DMS153 treated with DMSO at 0.1 percent for 48 hours (cell line): Measurements from ENCODE around the gene NUP210L.

Source experiments
- DNase-seq: peaks from one replicate; lab custom pipeline; 2025; ENCODE audit not compliant: unreplicated experiment; lab: John Stamatoyannopoulos, UW

Gene NUP210L

DNA sequence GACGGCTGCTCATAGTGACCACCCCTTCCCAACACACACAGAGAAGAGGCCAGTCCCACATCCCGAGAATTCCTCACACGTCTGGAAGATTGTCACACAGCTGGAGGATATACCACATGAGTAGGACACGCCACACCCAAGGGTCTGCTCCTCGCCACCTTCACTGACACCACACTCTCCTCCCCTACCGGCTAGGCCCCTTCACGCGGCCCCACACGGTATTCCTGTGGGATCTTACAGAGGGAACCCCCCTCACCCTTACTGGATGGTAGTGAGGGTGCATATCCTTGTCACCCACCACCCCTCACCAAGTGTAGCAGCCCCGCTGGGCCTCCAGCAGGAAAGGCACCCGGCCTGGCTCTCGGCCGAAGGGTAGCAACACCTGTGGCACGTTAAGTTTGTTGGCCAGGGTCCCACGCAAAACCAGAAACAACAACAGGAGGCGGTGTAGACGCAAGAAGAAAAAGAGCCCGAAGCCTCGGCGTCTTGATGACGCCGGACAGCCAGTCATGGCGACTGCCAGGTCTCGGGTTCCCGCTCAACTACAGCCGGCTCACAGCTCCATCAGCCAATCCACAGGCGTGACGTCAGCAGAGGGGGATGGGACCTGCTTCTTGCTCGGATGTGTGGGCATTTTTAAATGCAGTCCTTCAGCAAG lies at the start of gene NUP210L:
Gene NUP210L, minus strand, starts transcription at position 540 of the 658 bp plus-strand sequence.
- DNase-seq: peak; percentile 93

GRCh38 chr1:154199563-154199879 lies 44.6 kb upstream of the NUP210L start:
- no peak for DNase-seq

GRCh38 chr1:154198756-154199562 lies 44.1 kb upstream of the NUP210L start:
- peak; percentile 34 for DNase-seq

- peak; percentile 40 for DNase-seq
Measured at GRCh38 chr1:154193821-154194220, 38.9 kb upstream of the NUP210L start.

DNA sequence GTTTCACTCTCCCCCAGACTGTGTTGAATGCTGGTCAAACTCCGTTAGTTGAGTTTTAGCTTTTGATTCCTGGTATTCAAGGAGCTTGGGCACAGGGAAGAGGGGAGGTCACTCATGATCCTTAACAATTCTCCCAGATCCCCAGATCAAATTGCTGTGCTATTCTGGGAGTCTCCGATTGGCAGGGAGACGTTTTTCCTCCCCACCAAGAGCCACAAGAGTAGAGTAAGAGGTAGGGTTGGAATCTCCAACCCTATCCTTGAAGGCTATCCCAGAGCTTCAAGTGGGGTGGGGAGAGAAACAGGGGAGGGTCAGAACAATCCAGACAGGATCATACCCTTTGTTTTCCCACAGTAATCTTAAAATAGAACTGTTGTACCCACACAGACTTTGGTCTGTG lies 37.6 kb upstream of the NUP210L start:
- DNase-seq: no peak

DNA sequence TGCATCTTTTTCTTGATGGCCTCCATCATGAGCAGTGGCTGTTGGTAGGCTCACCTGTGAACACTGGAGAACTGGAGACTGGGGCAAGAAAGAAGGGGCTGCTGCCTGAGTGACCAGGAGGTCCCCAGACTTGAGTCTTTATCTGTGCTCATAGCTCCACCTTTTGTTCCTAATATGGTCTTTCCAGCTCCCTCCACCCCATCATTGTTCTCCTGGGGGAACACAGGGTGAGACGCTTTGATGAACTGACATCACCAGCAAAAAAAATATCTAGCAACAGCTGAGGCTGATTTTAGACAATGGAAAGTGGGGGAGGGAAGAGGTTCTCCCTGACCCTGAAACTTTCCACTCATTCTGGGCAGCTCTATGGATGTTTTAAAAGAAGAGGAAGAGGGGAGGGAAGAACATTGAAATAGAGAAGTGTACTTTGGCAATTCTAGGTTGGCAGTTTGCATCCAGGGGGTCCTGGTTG lies 37.2 kb upstream of the NUP210L start, which contains the start of gene TPM3:
Gene TPM3, minus strand, starts transcription at position 111 of the 472 bp plus-strand sequence. Its CDS starts 82 bp downstream, at position 29.
- no peak for DNase-seq

DNA sequence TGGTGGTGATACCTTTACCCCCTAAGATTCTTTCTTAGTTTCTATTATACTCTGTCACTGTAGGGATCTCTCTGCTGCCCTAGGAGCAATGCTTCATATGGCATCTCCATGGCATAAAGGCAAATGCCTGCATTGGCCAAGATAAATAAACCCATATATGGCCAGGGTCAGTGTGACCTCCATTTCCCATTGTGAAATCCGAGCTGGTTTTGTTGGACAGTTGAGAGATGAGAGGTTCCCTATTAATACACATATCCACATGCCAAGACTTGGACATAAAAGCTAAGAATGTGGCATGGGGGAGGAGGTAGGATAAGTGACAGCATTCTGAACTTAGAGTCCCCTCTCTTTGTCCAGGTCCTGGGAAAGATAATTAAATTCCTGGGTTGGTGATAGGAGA lies 35.7 kb upstream of the NUP210L start:
- no peak for DNase-seq

GRCh38 chr1:154186852-154187501 lies 32.1 kb upstream of the NUP210L start:
- no peak for DNase-seq

DNA sequence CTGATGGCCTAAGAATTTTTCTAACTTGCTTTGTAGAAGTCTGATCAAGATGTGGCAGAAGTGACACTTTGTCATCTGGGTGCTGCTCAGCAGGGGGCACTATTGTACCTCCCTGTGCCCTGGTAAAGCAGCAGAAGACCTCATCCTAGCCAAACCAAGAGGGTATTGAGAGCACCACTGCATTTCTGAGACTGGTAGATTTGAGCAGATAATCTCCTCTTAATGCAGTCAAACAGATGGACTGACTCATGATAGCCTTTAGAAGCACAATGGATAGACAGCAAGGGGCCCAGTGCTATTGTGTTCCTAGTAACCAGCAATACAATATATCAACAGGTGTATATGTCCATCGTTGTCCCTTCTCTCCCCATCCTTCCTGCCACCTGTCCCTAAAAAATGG lies 31.3 kb upstream of the NUP210L start:
- DNase-seq: peak; percentile 82

DNA sequence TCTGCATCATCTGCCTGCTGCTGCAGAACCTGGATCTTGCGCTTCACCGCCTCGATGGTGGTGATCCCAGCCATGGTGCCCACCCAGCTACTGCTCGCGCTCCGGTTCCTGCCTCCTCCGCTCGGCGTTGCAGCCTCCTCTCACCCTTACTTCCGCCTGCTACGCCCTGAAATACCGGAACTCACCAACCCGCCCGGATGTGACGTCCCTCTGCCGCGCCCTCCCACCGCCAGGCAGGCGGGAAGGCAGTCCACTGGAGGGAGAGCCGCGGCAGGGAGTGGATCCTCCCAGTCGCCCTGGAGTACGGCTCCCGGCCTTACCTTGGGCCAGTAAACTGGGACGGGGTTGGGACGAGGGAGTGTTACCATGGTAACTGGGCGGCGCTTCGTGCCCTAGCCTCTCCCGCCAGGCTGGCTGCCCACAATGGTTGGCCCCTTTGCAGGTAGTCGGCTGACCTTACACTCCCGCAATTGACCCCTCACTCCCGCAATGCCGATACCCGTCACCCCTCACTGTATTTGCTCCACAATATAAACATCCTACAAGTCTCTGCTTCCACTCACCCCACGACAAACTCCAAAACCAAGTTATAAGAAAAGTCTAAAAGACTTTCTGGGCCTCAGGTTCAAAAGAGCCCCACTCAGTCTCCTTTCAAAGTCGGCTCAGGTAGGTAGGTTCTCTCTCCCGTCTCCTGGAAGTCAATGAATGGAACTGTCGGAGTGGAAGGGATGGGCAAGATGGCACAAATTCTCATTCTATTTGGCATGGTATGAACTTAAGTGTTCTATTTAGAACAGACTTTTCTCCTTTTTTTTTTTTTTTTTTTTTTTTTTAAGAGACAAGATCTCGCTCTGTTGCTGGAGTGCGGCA lies 28.4 kb upstream of the NUP210L start:
- DNase-seq: peak; percentile 99

DNA sequence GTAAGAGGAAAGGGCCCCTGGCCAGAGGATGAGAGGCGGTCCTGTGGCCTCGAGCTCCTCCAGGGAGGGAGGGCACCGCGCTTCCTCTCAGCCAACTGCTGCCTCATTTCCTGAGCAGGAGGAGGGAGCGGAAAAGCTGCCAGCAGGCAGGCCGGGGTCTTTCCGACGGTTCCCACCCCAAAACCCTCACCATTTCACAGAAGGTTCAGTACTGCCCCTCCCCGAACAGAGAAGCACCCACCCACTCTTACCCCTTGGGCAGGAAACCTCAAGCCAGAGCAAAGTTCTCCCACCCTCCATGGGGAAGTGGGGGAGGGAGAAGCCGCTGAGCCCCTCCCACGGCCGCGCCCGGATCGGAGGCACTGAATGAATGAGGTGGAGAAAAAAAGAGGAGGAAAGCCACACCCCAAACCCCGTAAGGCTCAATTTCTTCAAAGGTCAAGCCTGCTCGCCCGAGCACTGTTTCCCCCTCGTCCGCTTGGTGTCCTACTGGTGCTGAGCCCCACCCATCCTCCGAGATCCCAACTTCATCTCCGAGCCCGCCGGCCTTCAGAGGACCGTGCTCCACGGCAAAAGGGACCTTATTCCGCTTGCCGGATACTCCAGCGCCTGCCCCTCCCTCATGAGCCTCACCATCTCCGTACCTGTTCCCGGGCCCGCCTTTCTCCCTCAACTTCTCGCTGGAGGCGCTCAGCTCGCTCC lies 27.6 kb upstream of the NUP210L start:
- DNase-seq: no peak

DNA sequence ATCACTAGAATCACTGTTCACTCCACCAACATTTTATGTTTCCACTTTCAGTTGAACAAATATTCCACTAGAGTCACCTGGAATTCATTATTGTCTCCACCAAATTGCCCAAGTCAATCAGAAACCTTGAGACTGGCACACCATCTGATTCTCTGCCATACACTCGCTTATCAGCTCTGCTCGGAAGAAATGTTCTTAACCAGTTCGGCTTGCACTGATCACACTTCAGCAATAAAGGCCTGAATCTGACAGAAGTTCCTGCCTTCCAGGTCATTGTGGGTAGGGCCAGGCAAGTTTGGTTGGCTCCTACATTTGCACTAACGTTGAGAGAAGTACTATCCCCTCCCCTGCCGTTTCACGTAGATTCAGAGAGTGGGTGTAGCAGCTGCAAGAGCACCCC lies 27.1 kb upstream of the NUP210L start:
- DNase-seq: no peak

GRCh38 chr1:154179946-154180687 lies 25.2 kb upstream of the NUP210L start:
- no peak for DNase-seq

- DNase-seq: no peak
Measured at GRCh38 chr1:154178911-154179811, 24.3 kb upstream of the NUP210L start.

DNA sequence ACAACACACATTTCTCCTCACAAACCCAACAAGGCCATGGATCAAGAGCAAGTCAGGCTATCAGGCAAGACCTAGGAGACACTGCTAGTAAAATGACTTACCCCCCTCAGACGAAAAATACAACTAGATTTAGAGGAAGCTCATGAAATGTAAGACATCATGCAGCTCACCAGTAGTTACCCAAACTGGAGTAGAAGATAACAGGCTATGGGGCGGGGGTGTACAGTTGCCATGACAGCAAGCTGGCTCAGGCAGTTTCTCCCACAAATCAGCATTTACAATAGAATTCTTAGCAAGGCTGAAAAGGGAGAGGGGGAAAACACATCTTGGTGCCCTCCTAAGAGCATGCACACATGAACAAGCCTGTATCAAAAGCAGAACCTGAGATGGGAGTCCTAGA lies 23.1 kb upstream of the NUP210L start:
- no peak for DNase-seq

GRCh38 chr1:154176337-154176736 lies 21.5 kb upstream of the NUP210L start:
- DNase-seq: no peak

DNA sequence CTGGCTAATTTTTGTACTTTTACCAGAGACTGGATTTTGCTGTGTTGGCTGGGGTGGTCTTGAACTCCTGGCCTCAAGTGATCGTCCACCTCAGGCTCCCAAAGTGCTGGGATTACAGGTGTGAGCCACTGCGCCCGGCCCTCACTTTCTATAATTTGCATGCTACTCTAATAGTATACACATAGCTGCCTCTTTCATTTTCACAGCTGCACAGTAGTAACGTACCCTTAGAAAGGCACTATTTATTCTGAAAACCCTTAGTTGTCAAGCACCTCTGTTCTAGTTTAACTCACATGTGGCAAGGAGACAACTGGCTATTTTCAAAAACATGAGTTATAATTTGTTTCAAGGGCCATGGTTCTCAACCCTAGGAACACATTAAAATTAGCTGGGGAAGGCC lies 19.8 kb upstream of the NUP210L start:
- DNase-seq: no peak

- DNase-seq: no peak
Measured at GRCh38 chr1:154171880-154172279, 17.0 kb upstream of the NUP210L start.

DNA sequence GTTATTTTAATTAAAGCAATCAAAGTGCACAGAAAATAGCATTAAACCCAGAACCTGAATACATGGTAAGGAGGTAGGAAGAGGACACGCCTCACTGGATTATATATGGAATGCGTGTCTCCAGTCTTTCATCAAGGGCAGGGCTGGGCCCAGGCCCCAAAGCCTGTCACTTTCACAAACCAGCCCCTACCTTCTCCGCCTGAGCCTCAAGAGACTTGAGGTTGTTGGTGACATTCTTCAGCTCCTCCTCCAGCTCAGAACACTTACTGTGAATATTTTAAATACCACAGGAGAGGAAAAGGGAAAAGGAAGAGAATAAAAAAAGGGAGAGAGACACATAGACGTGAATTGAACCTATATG lies 16.3 kb upstream of the NUP210L start:
- no peak for DNase-seq
